Heart left ventricle (tissue), 16 donors: Measurements from ENCODE around the gene LRRC37A. TPM values are rescaled to one million over a fixed set of nuclear protein-coding genes. Genes with fewer than 3 reads are reported as not detected.
"Not testable (repeated sequence)": the region's sequence is repeated elsewhere in the genome, so short reads cannot be mapped to it uniquely, and the experiment has no call there.

Source experiments
- ATAC-seq, 4 donors: fragments of 200-7000 bp; cut with Tn5 transposase; one replicate each; pipeline ENCODE4 v1.9.1; 2020 to 2022; ENCODE audit warnings: moderate library complexity in 4 of 4, mild to moderate bottlenecking in 3 of 4, moderate number of reproducible peaks in 1 of 4
- DNase-seq, 5 donors: peaks; one replicate each; pipeline ENCODE4 v3.0.0-alpha.2; 2020
- H3K27ac ChIP-seq, 12 donors: fragments of 200-600 bp; sonication (generic) in 4 of 12; one replicate each; pipeline versions ENCODE4 v1.5.0 to v1.8.0; 2016 to 2022; ENCODE audit warnings: mild to moderate bottlenecking in 2 of 12
- H3K27me3 ChIP-seq, 9 donors: fragments of 200-600 bp; sonication (generic) in 2 of 9; one replicate each; pipeline versions ENCODE4 v1.5.1 to v1.8.0; 2016 to 2022; ENCODE audit warnings: mild to moderate bottlenecking in 3 of 9
- H3K36me3 ChIP-seq, 9 donors: fragments of 200-600 bp; sonication (generic) in 2 of 9; one replicate each; pipeline versions ENCODE4 v1.5.0 to v1.8.0; 2018 to 2022; ENCODE audit warnings: mild to moderate bottlenecking in 2 of 9
- H3K4me1 ChIP-seq, 12 donors: fragments of 200-600 bp; sonication (generic) in 4 of 12; one replicate each; pipeline versions ENCODE4 v1.5.0 to v1.8.0; 2016 to 2022; ENCODE audit warnings: mild to moderate bottlenecking in 3 of 12
- H3K4me3 ChIP-seq, 12 donors: fragments of 200-600 bp; sonication (generic) in 4 of 12; one replicate each; pipeline versions ENCODE4 v1.5.0 to v1.8.0; 2017 to 2022; ENCODE audit warnings: mild to moderate bottlenecking in 9 of 12, moderate library complexity in 4 of 12
- H3K9me3 ChIP-seq, 12 donors: fragments of 200-600 bp; sonication (generic) in 4 of 12; one replicate each; pipeline versions ENCODE4 v1.5.0 to v1.8.0; 2016 to 2022; ENCODE audit warnings: mild to moderate bottlenecking in 1 of 12
- whole genome bisulfite sequencing, 4 donors: extraction: QIAGEN DNeasy Blood & Tissue Kit in 2 of 4; methylation state at CpG; one replicate each; pipeline versions ENCODE4 v1.1.5 to v1.1.7; 2013 to 2018; 5-methylcytosine and 5-hydroxymethylcytosine counted together
- intact Hi-C, 10 donors: fragments of 100-400 bp; cut with DNase I; formaldehyde crosslinking; loops; one replicate each; pipeline versions ENCODE4 v1.11.1 to v1.14.2; 2022
- long read RNA-seq, 3 donors: library from polyadenylated mRNA; unstranded; transcript quantifications; one replicate each; pipeline ENCODE4 v2.0.0, GENCODE V29; 2020 to 2021
- polyA plus RNA-seq, 2 donors: library from polyadenylated mRNA; stranded (reverse); fragments of 200-250 nt; gene quantifications; one replicate each; pipeline ENCODE4 v1.2.3, GENCODE V29; 2013
- total RNA-seq, 9 donors: library from RNA; depleted of rRNA in 2 of 9; stranded (reverse); fragments of >200 nt in 2 of 9; fragmentation: NEBNext Ultra II Directional in 3 of 9; extraction: Animal tissue kit (Norgen Biotek cat#: 25700) in 3 of 9; gene quantifications; one replicate each; pipeline versions ENCODE4 v1.1.0 to v1.2.4, GENCODE V29; 2016 to 2023
- TF ChIP-seq, protein P1 (sequence below), 12 donors: fragments of 200-600 bp; sonication (generic) in 4 of 12; IDR thresholded peaks; one replicate each; pipeline versions ENCODE4 v1.5.0 to v1.8.0; 2018 to 2022; ENCODE audit warnings: antibody characterized with exemption in 12 of 12, mild to moderate bottlenecking in 5 of 12
- donor health status: ischemic (EF 13 %, LVEDD 7.1; RV severe dilation, severe dysfunction).
- donor health status: healthy with polysubstance abuse.
- donor health status: DM: no; HTN: yes; CAD: no.
- donor health status: DM: no; HTN: no; CAD: no.
- donor health status: ischemic (EF 25% LVEDD 6.9; RV normal size, moderate dysfunction).
- donor health status: ischemic (EF 25% LVEDD 5.7; RV mildly dilated, moderate dysfunction).
- donor health status: healthy.
- donor health status: DM: yes; HTN: yes; CAD: no.
- donor health status: ischemic (EF 35%, LVEDD 5.7; RV mildly dilated, moderate dysfunction).
- donor health status: nonischemic (EF 11% LVEDD 7.7; RV severe dilation, severe dysfunction).
- donor health status: DM: yes; HTN: yes; CAD: no.
- donor health status: PGD.
- donor health status: ischemic (EF 29% LVEDD 5.4; RV normal size, mild dysfunction).
- donor health status: nonischemic (EF 23%, LVEDD 6.1; RV moderate dilation, normal function).

LRRC37A gene
- total RNA-seq, result 1 to 10 TPM in 4 of 9 donors, under 1 TPM in 5; 0.14 to 2.0 (median 0.82) TPM
- 1 to 10 TPM in 1 of 2 donors, under 1 TPM in 1; 0.37 to 1.2 TPM for polyA plus RNA-seq
- long read RNA-seq, donor 1, partial matches to known transcripts, result 1 of 3 reads
- long read RNA-seq, donor 1, other reads (novel, unspliced or antisense), result 2 of 3 reads
- long read RNA-seq, donor 2, partial matches to known transcripts, result 0 of 1 reads
- long read RNA-seq, donor 2, other reads (novel, unspliced or antisense), result 1 of 1 reads
- long read RNA-seq, donor 3, partial matches to known transcripts, result 0 of 3 reads
- long read RNA-seq, donor 3, other reads (novel, unspliced or antisense), result 3 of 3 reads

- WGBS, 4 donors, result no CpG with 5 or more reads among the region's 16 CpGs
- H3K27me3 ChIP-seq, H3K27ac ChIP-seq, ATAC-seq, H3K4me3 ChIP-seq, H3K36me3 ChIP-seq, H3K4me1 ChIP-seq, DNase-seq, H3K9me3 ChIP-seq: not testable (repeated sequence)
- intact Hi-C loops, result loop anchor here in 1 of 10 donors (10.0 kb wide), 1 partner anchor 160 kb away; no protein-coding TSS in a partner anchor
These were observed at the start of gene LRRC37A for GRCh38 chr17:46294831-46295230. Gene LRRC37A, plus strand, starts transcription at chr17:46295131. Its CDS starts 3 bp downstream, at chr17:46295134.

- not testable (repeated sequence) for ATAC-seq, H3K4me3 ChIP-seq, H3K27me3 ChIP-seq, H3K27ac ChIP-seq, H3K9me3 ChIP-seq, DNase-seq, H3K36me3 ChIP-seq, H3K4me1 ChIP-seq
- WGBS, 4 donors, result 82 to 87% (median 87%) methylated on average over 3 of the region's 3 CpGs
- intact Hi-C loops, result loop anchor here in 1 of 10 donors (2.0 kb wide), 1 partner anchor 656 kb away; no protein-coding TSS in a partner anchor
These were observed 45.8 kb upstream of the LRRC37A start for GRCh38 chr17:46249153-46249552.

GRCh38 chr17:46252804-46253203, 42.1 kb upstream of the LRRC37A start:
- WGBS, 4 donors, result 92 to 93% (median 92%) methylated on average over 20 to 31 of the region's 31 CpGs
- H3K4me3 ChIP-seq, intact Hi-C loops, ATAC-seq, H3K27me3 ChIP-seq, H3K27ac ChIP-seq, H3K36me3 ChIP-seq, H3K4me1 ChIP-seq, H3K9me3 ChIP-seq, DNase-seq: not testable (repeated sequence)

DNA sequence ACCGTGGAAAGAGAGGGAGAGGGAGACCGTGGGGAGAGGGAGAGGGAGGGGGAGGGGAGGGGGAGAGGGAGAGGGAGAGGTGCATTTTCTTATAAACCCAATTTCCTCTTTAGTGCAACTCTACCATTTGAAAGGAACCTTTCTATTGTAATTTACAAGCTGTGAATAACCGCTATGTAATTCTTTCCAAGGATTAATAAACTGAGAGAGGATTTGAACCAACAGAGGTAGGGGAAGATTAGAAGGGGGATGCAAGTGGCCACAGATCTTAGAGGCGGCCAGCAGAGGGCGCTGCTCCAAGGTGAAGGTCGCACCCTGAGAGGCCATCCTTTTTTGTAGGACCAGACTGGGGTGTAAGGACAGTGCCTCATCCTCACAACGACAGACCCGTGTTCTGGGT, 41.2 kb upstream of the LRRC37A start:
- DNase-seq (peak; percentile 39 to 78 (median 76)), ATAC-seq (peak; percentile 78 to 87 (median 84))
- H3K9me3 ChIP-seq, H3K27me3 ChIP-seq, H3K4me1 ChIP-seq, H3K27ac ChIP-seq, intact Hi-C loops, H3K4me3 ChIP-seq, H3K36me3 ChIP-seq: not testable (repeated sequence)
- TF ChIP-seq, protein P1, sequence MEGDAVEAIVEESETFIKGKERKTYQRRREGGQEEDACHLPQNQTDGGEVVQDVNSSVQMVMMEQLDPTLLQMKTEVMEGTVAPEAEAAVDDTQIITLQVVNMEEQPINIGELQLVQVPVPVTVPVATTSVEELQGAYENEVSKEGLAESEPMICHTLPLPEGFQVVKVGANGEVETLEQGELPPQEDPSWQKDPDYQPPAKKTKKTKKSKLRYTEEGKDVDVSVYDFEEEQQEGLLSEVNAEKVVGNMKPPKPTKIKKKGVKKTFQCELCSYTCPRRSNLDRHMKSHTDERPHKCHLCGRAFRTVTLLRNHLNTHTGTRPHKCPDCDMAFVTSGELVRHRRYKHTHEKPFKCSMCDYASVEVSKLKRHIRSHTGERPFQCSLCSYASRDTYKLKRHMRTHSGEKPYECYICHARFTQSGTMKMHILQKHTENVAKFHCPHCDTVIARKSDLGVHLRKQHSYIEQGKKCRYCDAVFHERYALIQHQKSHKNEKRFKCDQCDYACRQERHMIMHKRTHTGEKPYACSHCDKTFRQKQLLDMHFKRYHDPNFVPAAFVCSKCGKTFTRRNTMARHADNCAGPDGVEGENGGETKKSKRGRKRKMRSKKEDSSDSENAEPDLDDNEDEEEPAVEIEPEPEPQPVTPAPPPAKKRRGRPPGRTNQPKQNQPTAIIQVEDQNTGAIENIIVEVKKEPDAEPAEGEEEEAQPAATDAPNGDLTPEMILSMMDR (IDR thresholded peaks at IDR 0.05), result peak; percentile 37 to 65 (median 60)
- 36 to 42% (median 39%) methylated on average over 6 to 8 of the region's 8 CpGs for WGBS, 4 donors

DNA sequence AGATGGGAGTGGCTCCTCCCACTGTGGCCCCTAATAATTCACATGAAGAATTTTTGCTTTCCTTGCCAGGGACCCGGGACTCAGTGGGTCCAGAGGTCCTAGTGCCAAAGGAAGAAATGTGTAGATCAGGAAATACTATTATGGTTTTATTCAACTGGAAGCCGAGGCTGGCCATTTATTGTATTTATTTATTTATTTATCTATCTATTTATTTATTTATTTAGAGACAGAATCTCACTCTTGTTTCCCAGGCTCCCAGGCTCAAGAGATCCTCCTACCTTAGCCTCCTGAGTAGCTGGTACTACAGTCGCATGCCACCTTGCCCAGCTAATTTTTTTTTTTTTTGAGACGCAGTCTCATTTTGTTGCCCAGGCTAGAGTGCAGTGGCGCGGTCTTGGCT, 40.7 kb upstream of the LRRC37A start:
- H3K27ac ChIP-seq, H3K4me3 ChIP-seq, DNase-seq, ATAC-seq, intact Hi-C loops, H3K36me3 ChIP-seq, H3K4me1 ChIP-seq, H3K9me3 ChIP-seq, H3K27me3 ChIP-seq: not testable (repeated sequence)
- WGBS, 4 donors, result 83 to 95% (median 95%) methylated on average over 5 to 6 of the region's 6 CpGs

DNA sequence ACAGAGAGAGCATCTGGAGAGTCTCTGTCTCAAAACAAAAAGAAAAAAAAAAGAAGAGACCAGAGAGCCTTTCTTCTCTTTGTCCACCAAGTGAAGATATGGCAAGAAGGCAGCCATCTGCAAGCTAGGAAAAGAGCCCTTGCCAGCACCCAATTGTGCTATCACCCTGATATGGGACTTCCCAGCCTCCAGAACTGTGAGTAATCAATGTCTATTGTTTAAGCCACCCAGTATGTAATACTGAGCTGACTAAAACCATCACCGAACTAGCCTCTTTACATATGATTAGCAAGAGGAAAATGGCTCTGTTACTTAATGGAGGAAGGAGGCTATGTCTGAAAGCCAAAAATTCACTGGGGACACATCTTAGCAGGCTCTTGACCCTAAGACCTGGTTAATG, 38.6 kb upstream of the LRRC37A start:
- H3K36me3 ChIP-seq, ATAC-seq, H3K27me3 ChIP-seq, H3K4me1 ChIP-seq, H3K4me3 ChIP-seq, H3K27ac ChIP-seq, DNase-seq, H3K9me3 ChIP-seq, intact Hi-C loops: not testable (repeated sequence)
- whole genome bisulfite sequencing, 4 donors, result 88 to 95% (median 89%) methylated on average over 1 of the region's 1 CpG
